Memory B cell (primary cell): ENCODE data around the gene CELSR1.

Source experiments
- ATAC-seq: fragments of 150-1000 bp; cut with Tn5 transposase; 2 replicates; pipeline ENCODE4 v1.10.0; 2021; ENCODE audit warnings: low read depth, mild to moderate bottlenecking, moderate library complexity
- DNase-seq, 2 donors: peaks; one replicate each; pipeline ENCODE4 v3.0.0; 2022; ENCODE audit warnings: low spot score in 2 of 2
- H3K27ac Mint-ChIP-seq: one replicate; pipeline ENCODE4 v1.8.0; 2022; ENCODE audit warnings: mild to moderate bottlenecking, moderate library complexity, mixed read lengths
- H3K27me3 Mint-ChIP-seq: one replicate; pipeline ENCODE4 v1.8.0; 2022; ENCODE audit warnings: mixed read lengths
- H3K36me3 Mint-ChIP-seq: one replicate; pipeline ENCODE4 v1.8.0; 2022; ENCODE audit warnings: mild to moderate bottlenecking, mixed read lengths
- H3K4me1 Mint-ChIP-seq: one replicate; pipeline ENCODE4 v1.8.0; 2022; ENCODE audit warnings: mixed read lengths
- H3K4me3 Mint-ChIP-seq: one replicate; pipeline ENCODE4 v1.8.0; 2022; ENCODE audit warnings: mild to moderate bottlenecking, moderate library complexity, mixed read lengths
- H3K9me3 Mint-ChIP-seq: one replicate; pipeline ENCODE4 v1.8.0; 2022; ENCODE audit warnings: mixed read lengths

The CELSR1 gene

DNA sequence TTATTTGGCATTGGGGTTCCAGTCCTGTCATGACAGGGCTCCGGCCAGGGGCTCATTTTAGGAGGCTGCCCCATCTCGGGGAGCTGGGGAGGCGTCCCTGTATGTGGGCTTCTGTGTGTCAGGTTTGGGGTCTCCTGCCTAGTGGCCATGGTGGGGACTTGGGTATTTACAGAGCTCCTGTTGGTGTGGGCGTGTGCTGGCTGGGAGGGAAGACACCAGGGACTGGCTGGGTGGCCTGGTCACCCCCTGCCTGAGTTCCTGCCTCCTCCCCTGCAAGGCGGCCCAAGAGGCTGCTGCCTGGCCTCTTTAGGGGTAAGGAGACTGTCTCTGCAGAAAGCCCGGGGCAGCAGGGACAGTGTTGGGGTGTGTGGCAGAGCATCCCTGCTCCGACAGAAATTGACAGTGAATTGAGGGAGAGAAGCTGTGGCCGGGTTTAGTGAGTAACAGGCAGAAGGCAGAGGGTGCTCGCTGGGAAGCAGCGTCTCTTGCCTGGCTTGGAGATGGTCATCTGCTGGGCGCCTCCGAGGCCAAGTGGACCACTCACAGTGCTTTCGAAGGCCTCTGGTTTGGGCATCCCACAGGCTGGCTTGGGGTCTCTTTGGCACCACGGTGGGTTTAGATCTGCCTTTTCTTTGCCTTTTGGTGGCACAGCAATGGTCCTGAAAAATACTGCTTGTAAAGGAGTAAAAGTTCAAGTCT lies 42.5 kb upstream of the CELSR1 start:
- DNase-seq (no peak), ATAC-seq (no peak)
- peak overlapping the region; percentile 96 for H3K4me3 Mint-ChIP-seq
- H3K9me3 Mint-ChIP-seq, result no peaks in the 10 kb centered on the region
- no peaks in the 10 kb centered on the region for H3K27me3 Mint-ChIP-seq
- H3K27ac Mint-ChIP-seq, result no peak overlapping the region
- H3K36me3 Mint-ChIP-seq, result no peaks in the 10 kb centered on the region
- H3K4me1 Mint-ChIP-seq, result peaks cover 58% of the 10 kb centered on the region

DNA sequence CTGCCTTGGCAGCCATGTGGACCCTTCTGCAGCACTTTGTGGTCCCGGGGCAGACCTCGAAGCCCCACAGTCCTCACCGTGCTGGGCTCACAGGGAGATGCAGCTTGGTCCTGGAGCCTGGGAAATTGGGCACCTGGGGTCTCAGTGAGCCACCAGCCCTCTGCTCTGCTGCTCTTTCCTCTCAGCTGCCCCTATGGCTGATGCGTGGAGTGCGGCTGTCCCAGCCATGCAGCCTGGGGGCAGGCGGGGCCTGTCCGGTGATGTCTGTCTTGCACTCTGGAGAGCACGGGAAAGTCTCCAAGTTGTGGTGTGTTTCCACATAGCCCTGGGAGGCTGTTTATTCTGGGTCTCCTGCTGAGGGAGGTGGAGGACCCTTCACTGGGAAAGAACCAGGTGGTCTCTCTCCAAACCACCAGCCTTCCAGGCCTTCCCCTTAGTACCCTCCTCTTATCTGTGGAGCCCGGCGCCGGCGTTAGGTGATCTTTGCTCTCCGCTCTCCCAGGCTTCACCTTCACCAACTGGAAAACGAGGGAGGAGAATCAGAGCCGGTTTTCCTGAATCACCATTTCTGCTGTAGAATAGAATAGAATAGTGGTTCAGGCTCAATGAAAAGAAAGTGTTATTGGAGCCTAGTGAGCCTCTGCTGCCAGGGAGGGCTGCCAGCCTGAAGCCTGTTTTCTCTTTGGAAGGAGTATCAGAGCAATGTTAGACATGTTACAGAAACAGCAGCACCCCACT lies 41.6 kb upstream of the CELSR1 start:
- ATAC-seq, result no peak
- Mint-ChIP-seq H3K27me3 (no peaks in the 10 kb centered on the region), H3K4me3 (peak overlapping the region; percentile 96), H3K27ac (peak overlapping the region; percentile 32), H3K9me3 (no peaks in the 10 kb centered on the region), H3K36me3 (no peaks in the 10 kb centered on the region), H3K4me1 (peaks cover 55% of the 10 kb centered on the region)
- no peak for DNase-seq

GRCh38 chr22:46578251-46578823 lies 40.9 kb upstream of the CELSR1 start:
- H3K4me1 Mint-ChIP-seq, result peaks cover 53% of the 10 kb centered on the region
- peak overlapping the region; percentile 87 for H3K27ac Mint-ChIP-seq
- no peaks in the 10 kb centered on the region for H3K9me3 Mint-ChIP-seq
- DNase-seq (no peak), ATAC-seq (no peak)
- no peaks in the 10 kb centered on the region for H3K36me3 Mint-ChIP-seq
- H3K27me3 Mint-ChIP-seq, result no peaks in the 10 kb centered on the region
- H3K4me3 Mint-ChIP-seq, result peak overlapping the region; percentile 96

GRCh38 chr22:46577368-46578249 lies 40.2 kb upstream of the CELSR1 start:
- Mint-ChIP-seq H3K4me3 (peak overlapping the region; percentile 96), H3K27me3 (no peaks in the 10 kb centered on the region), H3K27ac (peak overlapping the region; percentile 87), H3K9me3 (no peaks in the 10 kb centered on the region), H3K36me3 (no peaks in the 10 kb centered on the region), H3K4me1 (peaks cover 50% of the 10 kb centered on the region)
- peak; percentile 36 for ATAC-seq
- DNase-seq, result no peak

DNA sequence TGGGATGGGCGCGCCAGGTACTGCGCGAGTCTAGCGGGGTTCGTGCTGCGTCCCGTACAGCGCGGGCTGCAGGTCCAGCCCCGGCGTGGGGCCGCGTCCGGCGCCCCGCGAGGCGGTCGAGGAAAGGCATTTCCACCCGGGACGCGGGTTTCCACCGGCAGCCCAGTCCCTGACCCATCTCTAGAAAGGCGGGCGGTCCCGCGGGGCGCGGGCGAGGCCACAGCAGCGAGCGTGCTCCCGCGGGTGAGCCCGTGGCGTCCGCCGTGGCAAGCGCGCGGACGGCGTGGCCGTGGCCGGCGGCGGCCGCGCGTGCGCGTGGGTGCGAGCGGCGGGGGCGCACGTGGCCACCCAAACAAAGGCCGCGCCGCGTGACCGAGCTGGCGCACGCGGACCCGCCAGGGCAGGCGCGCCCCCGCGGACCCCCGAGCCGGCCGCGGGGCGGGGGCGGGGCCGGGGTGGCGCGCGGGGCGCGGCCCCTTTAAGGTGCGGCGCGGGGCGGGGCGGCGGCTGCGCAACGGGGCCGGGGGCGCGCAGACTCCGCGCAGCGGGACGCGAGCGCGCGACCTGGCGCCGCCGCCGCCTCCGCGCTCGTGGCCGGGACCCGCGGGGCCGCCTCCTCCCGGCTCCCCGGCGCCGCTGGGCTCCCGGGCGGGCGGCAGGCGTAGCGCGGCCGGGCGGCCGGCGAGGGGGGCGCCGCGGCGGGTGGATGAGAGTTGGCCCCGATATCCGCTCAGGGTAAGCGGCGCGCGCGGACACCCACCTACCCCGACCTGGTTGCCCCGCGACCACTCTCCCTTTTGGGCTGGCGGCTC lies 39.3 kb upstream of the CELSR1 start:
- ATAC-seq (peak; percentile 80), DNase-seq (peak; percentile 49 to 65)
- peaks cover 4% of the 10 kb centered on the region for H3K9me3 Mint-ChIP-seq
- peak overlapping the region; percentile 78 for H3K4me3 Mint-ChIP-seq
- peaks cover 2% of the 10 kb centered on the region for H3K36me3 Mint-ChIP-seq
- H3K27ac Mint-ChIP-seq, result peak overlapping the region; percentile 4
- no peaks in the 10 kb centered on the region for H3K27me3 Mint-ChIP-seq
- peaks cover 45% of the 10 kb centered on the region for H3K4me1 Mint-ChIP-seq

- Mint-ChIP-seq H3K4me1 (peaks cover 37% of the 10 kb centered on the region), H3K27ac (peak overlapping the region; percentile 4), H3K9me3 (peaks cover 4% of the 10 kb centered on the region), H3K36me3 (peaks cover 2% of the 10 kb centered on the region), H3K27me3 (no peaks in the 10 kb centered on the region), H3K4me3 (peak overlapping the region; percentile 78)
- no peak for DNase-seq
- no peak for ATAC-seq
These were observed 38.6 kb upstream of the CELSR1 start for GRCh38 chr22:46575911-46576555.

DNA sequence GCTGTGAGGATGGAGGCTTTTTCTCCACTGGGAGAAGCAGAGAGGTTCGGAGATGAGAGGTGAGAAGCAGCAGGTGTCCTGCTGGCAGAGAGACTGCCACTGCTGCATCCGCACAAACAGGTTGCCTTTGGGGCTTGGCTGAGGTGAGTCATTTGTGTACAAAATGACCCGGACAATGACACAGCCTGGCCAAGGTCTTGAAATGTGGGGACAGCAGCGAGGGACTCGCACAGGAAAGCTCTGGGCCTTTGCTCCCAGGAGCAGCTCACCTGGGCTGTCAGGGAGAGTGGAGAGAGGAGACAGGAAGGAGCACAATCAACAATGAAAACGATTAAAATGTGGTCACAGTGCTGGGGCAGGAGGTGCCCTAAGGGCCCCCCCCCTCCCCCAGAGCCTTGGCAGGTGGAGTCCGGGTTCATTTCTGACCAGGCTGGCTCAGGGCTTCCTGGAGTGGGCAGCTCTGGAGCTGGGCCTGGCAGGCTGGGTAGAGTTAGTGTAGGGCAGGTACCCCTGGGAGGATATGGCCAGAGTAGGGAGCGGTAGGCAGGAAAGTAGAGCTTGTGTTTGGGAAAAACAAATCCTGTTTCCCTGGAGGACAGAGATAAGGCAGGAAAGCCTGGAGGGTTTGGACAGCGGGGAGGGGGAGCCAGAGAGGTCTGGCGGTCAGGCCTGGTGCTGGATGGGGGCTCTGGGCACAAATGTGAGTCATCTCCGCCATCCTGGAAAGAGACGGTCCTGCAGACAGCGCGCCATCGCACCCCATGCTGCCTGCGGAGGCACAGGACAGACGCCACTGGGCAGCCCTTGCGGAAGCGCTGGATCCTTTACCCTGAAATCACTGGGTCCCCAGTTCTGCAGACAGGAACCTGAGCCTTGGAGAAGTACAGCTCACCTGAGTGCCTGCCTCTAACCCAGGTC lies 37.8 kb upstream of the CELSR1 start:
- DNase-seq (no peak), ATAC-seq (no peak)
- Mint-ChIP-seq H3K9me3 (peaks cover 4% of the 10 kb centered on the region), H3K27ac (peak overlapping the region; percentile 4), H3K36me3 (peaks cover 2% of the 10 kb centered on the region), H3K27me3 (no peaks in the 10 kb centered on the region), H3K4me3 (peak overlapping the region; percentile 78), H3K4me1 (peaks cover 33% of the 10 kb centered on the region)

DNA sequence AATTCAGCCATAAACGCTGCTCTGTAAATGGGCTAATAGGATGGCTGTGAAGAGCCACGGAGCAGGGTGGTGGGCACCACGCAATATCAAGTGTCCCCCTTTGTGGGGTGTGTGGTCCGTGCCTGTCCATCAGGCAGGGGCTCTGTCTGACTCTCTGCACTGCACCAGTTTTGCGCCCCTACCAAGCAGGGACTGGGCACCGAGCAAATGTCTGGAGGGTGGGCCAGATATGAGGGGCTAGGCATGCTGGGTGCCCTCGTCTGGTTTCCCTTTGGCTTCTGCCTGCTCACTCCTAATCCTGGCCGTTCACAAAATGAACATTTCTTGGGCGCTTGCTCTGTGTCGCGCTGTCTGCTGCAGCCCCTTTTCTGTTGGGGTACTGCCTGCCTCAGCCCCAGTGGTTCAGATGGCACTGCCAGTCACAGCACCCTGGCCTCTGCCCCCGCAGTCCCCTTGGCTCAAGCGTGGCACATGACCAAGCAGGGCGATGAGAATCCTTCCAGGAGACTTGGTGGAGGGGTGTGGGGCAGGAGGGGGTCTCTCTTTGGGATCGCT lies 37.1 kb upstream of the CELSR1 start:
- Mint-ChIP-seq H3K27me3 (no peaks in the 10 kb centered on the region), H3K36me3 (peaks cover 2% of the 10 kb centered on the region), H3K4me3 (peak overlapping the region; percentile 78), H3K4me1 (peaks cover 30% of the 10 kb centered on the region), H3K9me3 (peaks cover 4% of the 10 kb centered on the region), H3K27ac (no peak overlapping the region)
- DNase-seq (no peak), ATAC-seq (no peak)

DNA sequence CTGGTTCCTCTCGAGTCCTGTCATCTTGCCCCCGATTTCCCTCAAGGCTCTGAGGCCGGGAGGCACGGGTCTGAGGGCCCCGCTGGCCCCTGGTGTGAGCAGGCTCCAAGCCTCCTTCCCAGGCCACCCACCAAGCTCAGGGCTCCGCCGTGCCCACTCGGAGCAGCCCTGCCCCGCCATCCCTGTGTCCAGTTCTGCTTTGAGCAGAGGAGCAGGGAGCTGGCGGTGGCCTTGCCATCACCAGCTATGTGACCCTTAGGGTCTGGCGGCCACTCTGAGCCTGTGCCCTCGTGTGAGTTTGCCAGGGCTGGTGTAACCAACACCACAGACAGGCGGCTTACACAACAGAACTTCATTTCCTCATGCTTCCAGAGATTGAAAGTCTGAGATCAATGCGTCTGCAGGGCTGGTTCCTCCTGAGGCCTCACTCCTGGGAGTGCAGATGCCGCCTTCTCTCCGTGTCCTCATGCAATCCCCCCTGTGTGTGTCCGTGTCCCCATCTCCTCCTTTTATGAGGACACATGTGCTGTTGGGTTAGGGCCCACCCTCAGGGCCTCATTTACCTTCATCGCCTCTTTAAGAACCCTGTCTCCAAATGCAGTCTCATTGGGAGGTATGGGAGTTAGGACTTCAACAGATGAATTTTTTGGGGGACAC lies 36.5 kb upstream of the CELSR1 start:
- Mint-ChIP-seq H3K9me3 (peaks cover 4% of the 10 kb centered on the region), H3K27ac (no peak overlapping the region), H3K4me1 (peaks cover 25% of the 10 kb centered on the region), H3K36me3 (peaks cover 2% of the 10 kb centered on the region), H3K27me3 (no peaks in the 10 kb centered on the region), H3K4me3 (no peak overlapping the region)
- ATAC-seq (no peak), DNase-seq (no peak)

GRCh38 chr22:46572911-46573780 lies 35.7 kb upstream of the CELSR1 start:
- Mint-ChIP-seq H3K36me3 (peaks cover 2% of the 10 kb centered on the region), H3K9me3 (peaks cover 4% of the 10 kb centered on the region), H3K4me1 (peaks cover 25% of the 10 kb centered on the region), H3K27ac (no peak overlapping the region), H3K27me3 (no peaks in the 10 kb centered on the region), H3K4me3 (no peak overlapping the region)
- ATAC-seq, result no peak
- DNase-seq, result no peak
